K562 (cell line): ENCODE results near the gene ZMAT2. TPM values are rescaled to one million over a fixed set of nuclear protein-coding genes. Genes with fewer than 3 reads are reported as not detected.

Source experiments
- CEBPG ChIP-seq, 3 experiments: fragments of 200-800 bp in 1 of 3; sonication (Bioruptor generic) in 1 of 3; sonication (generic) in 1 of 3; formaldehyde crosslinking in 1 of 3; IDR thresholded peaks in 2 of 3; conservative IDR thresholded peaks in 1 of 3; 2 replicates each; pipeline versions ENCODE4 v1.6.1 to v1.8.0; 2016 to 2022; ENCODE audit warnings: missing compliant biosample characterization in 2 of 3, missing genetic modification characterization in 2 of 3, mild to moderate bottlenecking in 1 of 3, missing genetic modification reagents in 1 of 3
- DMBX1 ChIP-seq: fragments of 250-450 bp; sonication (Bioruptor Pico); IDR thresholded peaks from 2 replicates; pipeline ENCODE4 v1.8.0; 2022; ENCODE audit warnings: inconsistent platforms, mild to moderate bottlenecking, moderate library complexity, borderline replicate concordance
- HDAC6 ChIP-seq: IDR thresholded peaks from 2 replicates; pipeline ENCODE4 v1.6.1; 2012; ENCODE audit warnings: low read depth, mild to moderate bottlenecking, control low read depth, inconsistent platforms, low read length, moderate library complexity
- MAX ChIP-seq: sonication (generic); formaldehyde crosslinking; IDR thresholded peaks from 2 replicates; pipeline ENCODE4 v1.9.0; 2022; ENCODE audit warnings: mild to moderate bottlenecking, missing genetic modification reagents
- MTA3 ChIP-seq: fragments of 450-650 bp; formaldehyde crosslinking; IDR thresholded peaks from 2 replicates; pipeline ENCODE4 v1.6.1; 2017; ENCODE audit warnings: mild to moderate bottlenecking, borderline replicate concordance
- RCOR1 ChIP-seq, 2 experiments: IDR thresholded peaks; 2 replicates each; pipeline ENCODE4 v1.6.1; 2012; ENCODE audit warnings: low read depth in 2 of 2, low read length in 2 of 2, borderline replicate concordance in 1 of 2, improper control_type of control experiment in 1 of 2
- TGIF2 ChIP-seq: sonication (generic); formaldehyde crosslinking; IDR thresholded peaks from 2 replicates; pipeline ENCODE4 v1.8.1; 2022; ENCODE audit warnings: mild to moderate bottlenecking, missing genetic modification reagents, moderate library complexity
- ZBTB11 ChIP-seq, 3 experiments: fragments of 200-800 bp in 1 of 3; fragments of 250-450 bp in 1 of 3; fragments of 450-650 bp in 1 of 3; sonication (Bioruptor Pico) in 1 of 3; sonication (Bioruptor generic) in 1 of 3; formaldehyde crosslinking in 1 of 3; IDR thresholded peaks; 2 replicates each; pipeline versions ENCODE4 v1.6.1 to v1.8.0; 2016 to 2022; ENCODE audit warnings: mild to moderate bottlenecking in 2 of 3, missing genetic modification characterization in 2 of 3, missing compliant biosample characterization in 1 of 3, moderate library complexity in 1 of 3
- ZKSCAN3 ChIP-seq: fragments of 250-450 bp; sonication (Bioruptor Pico); IDR thresholded peaks from 2 replicates; pipeline ENCODE4 v1.4.0; 2020
- ZNF253 ChIP-seq: fragments of 250-450 bp; sonication (Bioruptor Pico); conservative IDR thresholded peaks from 2 replicates; pipeline ENCODE4 v1.6.1; 2021; ENCODE audit warnings: mild to moderate bottlenecking
- ZNF395 ChIP-seq: fragments of 200-800 bp; sonication (Bioruptor generic); IDR thresholded peaks from 2 replicates; pipeline ENCODE4 v1.6.1; 2017; ENCODE audit warnings: missing genetic modification characterization, missing compliant biosample characterization
- polyA plus RNA-seq, 8 experiments: library from polyadenylated mRNA; depleted of rRNA in 4 of 8; stranded (reverse) in 5 of 8; unstranded in 3 of 8; fragments of >200 nt; fragmentation: Nextera tagmentation in 2 of 8; fragmentation: Illumina TruSeq in 1 of 8; extraction: Ambion mirVana in 2 of 8; extraction: Trizol in 1 of 8; gene quantifications; 2 replicates each; pipeline versions ENCODE4 v1.2.1 to v1.2.3, GENCODE V29; 2011 to 2014; ENCODE audit warnings: inconsistent platforms in 1 of 8, missing spikeins in 1 of 8
- total RNA-seq, 7 experiments: library from RNA; depleted of rRNA in 6 of 7; stranded (reverse); fragments of >200 nt in 6 of 7; fragmentation: Illumina TruSeq in 2 of 7; extraction: Trizol in 2 of 7; gene quantifications; 2 replicates each; pipeline versions ENCODE4 v1.2.1 to v1.2.3, GENCODE V29; 2011 to 2021; ENCODE audit warnings: low replicate concordance in 1 of 7
- TF ChIP-seq, protein P1 (sequence below): fragments of 250-450 bp; sonication (Bioruptor Pico); IDR thresholded peaks from 2 replicates; pipeline ENCODE4 v1.8.0; 2022; ENCODE audit warnings: inconsistent platforms, mild to moderate bottlenecking, moderate library complexity, borderline replicate concordance
- TF ChIP-seq, protein P2 (sequence below), 2 experiments: fragments of 450-650 bp in 1 of 2; IDR thresholded peaks; 2 replicates each; pipeline ENCODE4 v1.6.1; 2011 to 2017; ENCODE audit warnings: low read depth in 2 of 2, antibody characterized with exemption in 1 of 2, borderline replicate concordance in 1 of 2, low read length in 1 of 2, mild to moderate bottlenecking in 1 of 2, mixed read lengths in 1 of 2; ENCODE audit not compliant: control insufficient read depth in 1 of 2

ZMAT2 gene
- total and polyA plus RNA-seq, 9 of the 15 experiments (the other 6 are each of a cell fraction or from before 2014, with no cell fraction given), result 44.2 to 101 (median 69.2) TPM

GRCh38 chr5:140690941-140691924, 9.0 kb upstream of the ZMAT2 start, which contains the start of the genes HARS1 and HARS2 (continued):
- TF ChIP-seq, protein P1, sequence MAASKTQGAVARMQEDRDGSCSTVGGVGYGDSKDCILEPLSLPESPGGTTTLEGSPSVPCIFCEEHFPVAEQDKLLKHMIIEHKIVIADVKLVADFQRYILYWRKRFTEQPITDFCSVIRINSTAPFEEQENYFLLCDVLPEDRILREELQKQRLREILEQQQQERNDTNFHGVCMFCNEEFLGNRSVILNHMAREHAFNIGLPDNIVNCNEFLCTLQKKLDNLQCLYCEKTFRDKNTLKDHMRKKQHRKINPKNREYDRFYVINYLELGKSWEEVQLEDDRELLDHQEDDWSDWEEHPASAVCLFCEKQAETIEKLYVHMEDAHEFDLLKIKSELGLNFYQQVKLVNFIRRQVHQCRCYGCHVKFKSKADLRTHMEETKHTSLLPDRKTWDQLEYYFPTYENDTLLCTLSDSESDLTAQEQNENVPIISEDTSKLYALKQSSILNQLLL, result no peak
- TF ChIP-seq MTA3, result peak; percentile 73
- TF ChIP-seq ZKSCAN3 (CRISPR knock-in tag), result no peak
- TF ChIP-seq, protein P2, sequence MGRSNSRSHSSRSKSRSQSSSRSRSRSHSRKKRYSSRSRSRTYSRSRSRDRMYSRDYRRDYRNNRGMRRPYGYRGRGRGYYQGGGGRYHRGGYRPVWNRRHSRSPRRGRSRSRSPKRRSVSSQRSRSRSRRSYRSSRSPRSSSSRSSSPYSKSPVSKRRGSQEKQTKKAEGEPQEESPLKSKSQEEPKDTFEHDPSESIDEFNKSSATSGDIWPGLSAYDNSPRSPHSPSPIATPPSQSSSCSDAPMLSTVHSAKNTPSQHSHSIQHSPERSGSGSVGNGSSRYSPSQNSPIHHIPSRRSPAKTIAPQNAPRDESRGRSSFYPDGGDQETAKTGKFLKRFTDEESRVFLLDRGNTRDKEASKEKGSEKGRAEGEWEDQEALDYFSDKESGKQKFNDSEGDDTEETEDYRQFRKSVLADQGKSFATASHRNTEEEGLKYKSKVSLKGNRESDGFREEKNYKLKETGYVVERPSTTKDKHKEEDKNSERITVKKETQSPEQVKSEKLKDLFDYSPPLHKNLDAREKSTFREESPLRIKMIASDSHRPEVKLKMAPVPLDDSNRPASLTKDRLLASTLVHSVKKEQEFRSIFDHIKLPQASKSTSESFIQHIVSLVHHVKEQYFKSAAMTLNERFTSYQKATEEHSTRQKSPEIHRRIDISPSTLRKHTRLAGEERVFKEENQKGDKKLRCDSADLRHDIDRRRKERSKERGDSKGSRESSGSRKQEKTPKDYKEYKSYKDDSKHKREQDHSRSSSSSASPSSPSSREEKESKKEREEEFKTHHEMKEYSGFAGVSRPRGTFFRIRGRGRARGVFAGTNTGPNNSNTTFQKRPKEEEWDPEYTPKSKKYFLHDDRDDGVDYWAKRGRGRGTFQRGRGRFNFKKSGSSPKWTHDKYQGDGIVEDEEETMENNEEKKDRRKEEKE (IDR thresholded peaks at IDR 0.05; ENCODE audit: borderline replicate concordance in 1 of 2, control insufficient read depth in 1 of 2, low read depth in 2 of 2, low read length in 1 of 2), result peak in 1 of 2 experiments; percentile 82; a peak in 2 of 4 replicates
- no peak for TF ChIP-seq ZNF253
- peak; percentile 56; the same call in 1 of the 2 replicates for TF ChIP-seq TGIF2 (CRISPR knock-in tag)
- peak in 1 of 2 experiments; percentile 81; a peak in 3 of 4 replicates for TF ChIP-seq RCOR1 (IDR thresholded peaks at IDR 0.05; ENCODE audit: borderline replicate concordance in 1 of 2, low read depth in 2 of 2, low read length in 2 of 2)
- peak; percentile 54 to 94 (median 73); a peak in 5 of 6 replicates for TF ChIP-seq ZBTB11 (CRISPR knock-in tag; IDR thresholded peaks at IDR 0.05)
- TF ChIP-seq DMBX1 (CRISPR knock-in tag), result no peak
- no peak for TF ChIP-seq HDAC6
- 0 out of 2 replicates have a peak, but pooled peaks have one; percentile 16 for TF ChIP-seq CEBPG (CRISPR knock-in tag; IDR thresholded peaks at IDR 0.05)
- TF ChIP-seq CEBPG (tag; conservative IDR thresholded peaks at IDR 0.05 in 1 of 2, IDR thresholded peaks at IDR 0.05 in 1 of 2), result no peak
- peak; percentile 30; the same call in 1 of the 2 replicates for TF ChIP-seq ZNF395 (CRISPR knock-in tag)
- TF ChIP-seq MAX, result peak; percentile 88
